NCI-H187 treated with DMSO at 0.1 percent for 48 hours (cell line): ENCODE results near the gene LAMA2.

Experiments
- DNase-seq: peaks from one replicate; lab custom pipeline; 2025; lab: John Stamatoyannopoulos, UW

Gene LAMA2

GRCh38 chr6:128882991-128883611 lies at the start of gene LAMA2:
TSS of gene LAMA2 (plus strand) at chr6:128883138. CDS start at chr6:128883246, 108 bp downstream.
- no peak for DNase-seq

GRCh38 chr6:128836761-128837160 lies 46.2 kb upstream of the LAMA2 start:
- no peak for DNase-seq

GRCh38 chr6:128841518-128841917 lies 41.4 kb upstream of the LAMA2 start:
- no peak for DNase-seq

GRCh38 chr6:128844598-128844997 lies 38.3 kb upstream of the LAMA2 start:
- DNase-seq = no peak

GRCh38 chr6:128847431-128848210 lies 35.3 kb upstream of the LAMA2 start:
- DNase-seq = no peak

- DNase-seq = no peak
These were observed 34.6 kb upstream of the LAMA2 start for GRCh38 chr6:128848212-128848935.

GRCh38 chr6:128855581-128856085 lies 27.3 kb upstream of the LAMA2 start:
- no peak for DNase-seq

GRCh38 chr6:128857806-128858205 lies 25.1 kb upstream of the LAMA2 start:
- DNase-seq = no peak

GRCh38 chr6:128860782-128861181 lies 22.2 kb upstream of the LAMA2 start:
- no peak for DNase-seq

- DNase-seq = no peak
These were observed 19.0 kb upstream of the LAMA2 start for GRCh38 chr6:128863983-128864382.

GRCh38 chr6:128870746-128871145 lies 12.2 kb upstream of the LAMA2 start:
- DNase-seq = no peak

GRCh38 chr6:128874863-128875262 lies 8.1 kb upstream of the LAMA2 start:
- DNase-seq = no peak

GRCh38 chr6:128882560-128882959 lies 378 bp upstream of the LAMA2 start:
- DNase-seq = no peak

- no peak for DNase-seq
These were observed 968 bp downstream of the LAMA2 start for GRCh38 chr6:128883906-128884305.

GRCh38 chr6:128885381-128885780 lies 2.4 kb downstream of the LAMA2 start:
- no peak for DNase-seq

- DNase-seq = no peak
These were observed 3.8 kb downstream of the LAMA2 start for GRCh38 chr6:128886706-128887105.

GRCh38 chr6:128888444-128889175 lies 5.7 kb downstream of the LAMA2 start:
- DNase-seq = no peak

- DNase-seq = no peak
These were observed 6.9 kb downstream of the LAMA2 start for GRCh38 chr6:128889870-128890269.

GRCh38 chr6:128892079-128892478 lies 9.1 kb downstream of the LAMA2 start:
- DNase-seq = no peak

GRCh38 chr6:128899341-128900050 lies 16.6 kb downstream of the LAMA2 start:
- DNase-seq = no peak

GRCh38 chr6:128903715-128904114 lies 20.8 kb downstream of the LAMA2 start:
- DNase-seq = no peak
